Uterus (tissue), 2 donors: ENCODE data around the gene SFXN1.

Experiments used
- POLR2A ChIP-seq, 2 donors: fragments of 450-650 bp; IDR thresholded peaks; one replicate each; pipeline ENCODE4 v1.6.1; 2016; ENCODE audit warnings: antibody characterized with exemption in 2 of 2, mild to moderate bottlenecking in 1 of 2, moderate library complexity in 1 of 2
- TF ChIP-seq, protein P1 (sequence below), 4 experiments: fragments of 200-600 bp in 2 of 4; fragments of 450-650 bp in 2 of 4; sonication (generic) in 2 of 4; IDR thresholded peaks; one replicate each; pipeline ENCODE4 v1.5.1; 2016 to 2019; ENCODE audit warnings: antibody characterized with exemption in 4 of 4, mild to moderate bottlenecking in 2 of 4, moderate library complexity in 1 of 4

GRCh38 chr5:175569701-175570100, 91.3 kb downstream of the SFXN1 start:
- TF ChIP-seq POLR2A (IDR thresholded peaks at IDR 0.05), result no peak
- TF ChIP-seq, protein P1, sequence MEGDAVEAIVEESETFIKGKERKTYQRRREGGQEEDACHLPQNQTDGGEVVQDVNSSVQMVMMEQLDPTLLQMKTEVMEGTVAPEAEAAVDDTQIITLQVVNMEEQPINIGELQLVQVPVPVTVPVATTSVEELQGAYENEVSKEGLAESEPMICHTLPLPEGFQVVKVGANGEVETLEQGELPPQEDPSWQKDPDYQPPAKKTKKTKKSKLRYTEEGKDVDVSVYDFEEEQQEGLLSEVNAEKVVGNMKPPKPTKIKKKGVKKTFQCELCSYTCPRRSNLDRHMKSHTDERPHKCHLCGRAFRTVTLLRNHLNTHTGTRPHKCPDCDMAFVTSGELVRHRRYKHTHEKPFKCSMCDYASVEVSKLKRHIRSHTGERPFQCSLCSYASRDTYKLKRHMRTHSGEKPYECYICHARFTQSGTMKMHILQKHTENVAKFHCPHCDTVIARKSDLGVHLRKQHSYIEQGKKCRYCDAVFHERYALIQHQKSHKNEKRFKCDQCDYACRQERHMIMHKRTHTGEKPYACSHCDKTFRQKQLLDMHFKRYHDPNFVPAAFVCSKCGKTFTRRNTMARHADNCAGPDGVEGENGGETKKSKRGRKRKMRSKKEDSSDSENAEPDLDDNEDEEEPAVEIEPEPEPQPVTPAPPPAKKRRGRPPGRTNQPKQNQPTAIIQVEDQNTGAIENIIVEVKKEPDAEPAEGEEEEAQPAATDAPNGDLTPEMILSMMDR (IDR thresholded peaks at IDR 0.05), result no peak
